Activated naive CD8-positive, alpha-beta T cell treated with anti-CD3 and anti-CD28 coated beads for 36 hours (primary cell): ENCODE measurements around the gene IKZF1. TPM values are rescaled to one million over a fixed set of nuclear protein-coding genes. Genes with fewer than 3 reads are reported as not detected.

Source experiments
- DNase-seq: peaks from one replicate; pipeline ENCODE4 v3.0.0; 2021
- H3K27ac Mint-ChIP-seq: one replicate; pipeline ENCODE4 v1.8.0; 2022; ENCODE audit warnings: mild to moderate bottlenecking, moderate library complexity, mixed read lengths
- H3K27me3 Mint-ChIP-seq: one replicate; pipeline ENCODE4 v1.8.0; 2022; ENCODE audit warnings: mild to moderate bottlenecking, mixed read lengths
- H3K36me3 Mint-ChIP-seq: one replicate; pipeline ENCODE4 v1.8.0; 2021; ENCODE audit warnings: mild to moderate bottlenecking, mixed read lengths
- H3K4me1 Mint-ChIP-seq: one replicate; pipeline ENCODE4 v1.8.0; 2021; ENCODE audit warnings: mixed read lengths
- H3K4me3 Mint-ChIP-seq: one replicate; pipeline ENCODE4 v1.8.0; 2022; ENCODE audit warnings: mild to moderate bottlenecking, moderate library complexity, mixed read lengths
- H3K9me3 Mint-ChIP-seq: one replicate; pipeline ENCODE4 v1.8.0; 2022; ENCODE audit warnings: mixed read lengths
- total RNA-seq, 2 experiments: library from RNA; stranded (reverse); gene quantifications; one replicate each; pipeline ENCODE4 v1.2.3, GENCODE V29; 2021

IKZF1 gene
- total RNA-seq, 2 experiments from 2014 or later: 220 to 225 TPM

- Mint-ChIP-seq H3K4me3 (no peak overlapping the region), H3K4me1 (peaks cover 60% of the 10 kb centered on the region), H3K9me3 (no peaks in the 10 kb centered on the region), H3K36me3 (peaks cover 10% of the 10 kb centered on the region), H3K27me3 (peaks cover 3% of the 10 kb centered on the region), H3K27ac (no peak overlapping the region)
- no peak for DNase-seq
These were observed 5.5 kb upstream of the IKZF1 start for GRCh38 chr7:50298811-50299562.

- H3K4me1 Mint-ChIP-seq: peaks cover 54% of the 10 kb centered on the region
- H3K27ac Mint-ChIP-seq: peak overlapping the region; percentile 32
- no peak for DNase-seq
- H3K9me3 Mint-ChIP-seq: no peaks in the 10 kb centered on the region
- peaks cover 6% of the 10 kb centered on the region for H3K27me3 Mint-ChIP-seq
- H3K4me3 Mint-ChIP-seq: no peak overlapping the region
- peaks cover 13% of the 10 kb centered on the region for H3K36me3 Mint-ChIP-seq
These were observed 4.2 kb upstream of the IKZF1 start for GRCh38 chr7:50300336-50300735.

- H3K27me3 Mint-ChIP-seq: peaks cover 6% of the 10 kb centered on the region
- H3K27ac Mint-ChIP-seq: peak overlapping the region; percentile 89
- H3K9me3 Mint-ChIP-seq: no peaks in the 10 kb centered on the region
- no peak for DNase-seq
- peaks cover 36% of the 10 kb centered on the region for H3K36me3 Mint-ChIP-seq
- H3K4me3 Mint-ChIP-seq: peak overlapping the region; percentile 78
- H3K4me1 Mint-ChIP-seq: peaks cover 44% of the 10 kb centered on the region
These were observed 1.8 kb upstream of the IKZF1 start for GRCh38 chr7:50302486-50303334.

GRCh38 chr7:50303335-50304128 is 984 bp upstream of the IKZF1 start:
- peaks cover 44% of the 10 kb centered on the region for H3K36me3 Mint-ChIP-seq
- peaks cover 47% of the 10 kb centered on the region for H3K4me1 Mint-ChIP-seq
- peak overlapping the region; percentile 78 for H3K4me3 Mint-ChIP-seq
- H3K27me3 Mint-ChIP-seq: peaks cover 6% of the 10 kb centered on the region
- H3K27ac Mint-ChIP-seq: peak overlapping the region; percentile 89
- H3K9me3 Mint-ChIP-seq: no peaks in the 10 kb centered on the region
- DNase-seq: peak; percentile 44

- H3K27ac Mint-ChIP-seq: peak overlapping the region; percentile 97
- peaks cover 59% of the 10 kb centered on the region for H3K36me3 Mint-ChIP-seq
- no peaks in the 10 kb centered on the region for H3K9me3 Mint-ChIP-seq
- peaks cover 6% of the 10 kb centered on the region for H3K27me3 Mint-ChIP-seq
- peak; percentile 63 for DNase-seq
- peak overlapping the region; percentile 94 for H3K4me3 Mint-ChIP-seq
- peaks cover 37% of the 10 kb centered on the region for H3K4me1 Mint-ChIP-seq
These were observed 531 bp downstream of the IKZF1 start for GRCh38 chr7:50304911-50305582.

- H3K27me3 Mint-ChIP-seq: peaks cover 6% of the 10 kb centered on the region
- DNase-seq: no peak
- peak overlapping the region; percentile 94 for H3K4me3 Mint-ChIP-seq
- peaks cover 67% of the 10 kb centered on the region for H3K36me3 Mint-ChIP-seq
- H3K9me3 Mint-ChIP-seq: no peaks in the 10 kb centered on the region
- peak overlapping the region; percentile 97 for H3K27ac Mint-ChIP-seq
- H3K4me1 Mint-ChIP-seq: peaks cover 33% of the 10 kb centered on the region
These were observed 1.3 kb downstream of the IKZF1 start for GRCh38 chr7:50305583-50306493.

GRCh38 chr7:50306494-50307367 is 2.2 kb downstream of the IKZF1 start:
- Mint-ChIP-seq H3K4me3 (peak overlapping the region; percentile 94), H3K27me3 (peaks cover 6% of the 10 kb centered on the region), H3K9me3 (no peaks in the 10 kb centered on the region), H3K4me1 (peaks cover 27% of the 10 kb centered on the region), H3K36me3 (peaks cover 75% of the 10 kb centered on the region), H3K27ac (peak overlapping the region; percentile 97)
- no peak for DNase-seq

- H3K27ac Mint-ChIP-seq: peak overlapping the region; percentile 97
- peaks cover 27% of the 10 kb centered on the region for H3K4me1 Mint-ChIP-seq
- H3K4me3 Mint-ChIP-seq: peak overlapping the region; percentile 94
- H3K36me3 Mint-ChIP-seq: peaks cover 82% of the 10 kb centered on the region
- H3K9me3 Mint-ChIP-seq: no peaks in the 10 kb centered on the region
- peak; percentile 66 for DNase-seq
- H3K27me3 Mint-ChIP-seq: peaks cover 6% of the 10 kb centered on the region
These were observed 3.0 kb downstream of the IKZF1 start for GRCh38 chr7:50307368-50308032.

- peak overlapping the region; percentile 97 for H3K27ac Mint-ChIP-seq
- peak overlapping the region; percentile 94 for H3K4me3 Mint-ChIP-seq
- peaks cover 5% of the 10 kb centered on the region for H3K27me3 Mint-ChIP-seq
- H3K4me1 Mint-ChIP-seq: peaks cover 28% of the 10 kb centered on the region
- no peaks in the 10 kb centered on the region for H3K9me3 Mint-ChIP-seq
- H3K36me3 Mint-ChIP-seq: peaks cover 82% of the 10 kb centered on the region
- DNase-seq: no peak
These were observed 3.7 kb downstream of the IKZF1 start for GRCh38 chr7:50308203-50308531.

- peak; percentile 57 for DNase-seq
- H3K36me3 Mint-ChIP-seq: peaks cover 85% of the 10 kb centered on the region
- H3K27me3 Mint-ChIP-seq: peaks cover 3% of the 10 kb centered on the region
- H3K4me1 Mint-ChIP-seq: peaks cover 31% of the 10 kb centered on the region
- no peaks in the 10 kb centered on the region for H3K9me3 Mint-ChIP-seq
- H3K4me3 Mint-ChIP-seq: peak overlapping the region; percentile 94
- H3K27ac Mint-ChIP-seq: peak overlapping the region; percentile 97
These were observed 4.2 kb downstream of the IKZF1 start for GRCh38 chr7:50308532-50309385.

GRCh38 chr7:50309721-50310120 is 5.2 kb downstream of the IKZF1 start:
- H3K4me1 Mint-ChIP-seq: peaks cover 41% of the 10 kb centered on the region
- no peak for DNase-seq
- peaks cover 94% of the 10 kb centered on the region for H3K36me3 Mint-ChIP-seq
- peaks cover 3% of the 10 kb centered on the region for H3K27me3 Mint-ChIP-seq
- peak overlapping the region; percentile 94 for H3K4me3 Mint-ChIP-seq
- H3K9me3 Mint-ChIP-seq: no peaks in the 10 kb centered on the region
- H3K27ac Mint-ChIP-seq: peak overlapping the region; percentile 97

- peaks cover 48% of the 10 kb centered on the region for H3K4me1 Mint-ChIP-seq
- peak overlapping the region; percentile 94 for H3K4me3 Mint-ChIP-seq
- H3K9me3 Mint-ChIP-seq: no peaks in the 10 kb centered on the region
- DNase-seq: no peak
- H3K27ac Mint-ChIP-seq: peak overlapping the region; percentile 97
- H3K36me3 Mint-ChIP-seq: peaks cover 96% of the 10 kb centered on the region
- no peaks in the 10 kb centered on the region for H3K27me3 Mint-ChIP-seq
These were observed 5.8 kb downstream of the IKZF1 start for GRCh38 chr7:50310361-50310760.
